Transverse colon (tissue), 4 donors: ENCODE results near the gene TMEM266.

Experiments
- CTCF ChIP-seq, 5 experiments: fragments of 200-600 bp in 3 of 5; fragments of 450-650 bp in 2 of 5; sonication (generic) in 3 of 5; IDR thresholded peaks; 1 replicate in 2 of 5; 2 replicates in 3 of 5; pipeline ENCODE4 v1.5.1; 2016 to 2017; ENCODE audit warnings: antibody characterized with exemption in 5 of 5, inconsistent platforms in 3 of 5, mild to moderate bottlenecking in 2 of 5, moderate library complexity in 1 of 5
- POLR2AphosphoS5 ChIP-seq, 3 donors: sonication (generic); formaldehyde crosslinking; IDR thresholded peaks; one replicate each; pipeline ENCODE4 v1.6.1; 2016; ENCODE audit warnings: antibody characterized with exemption in 3 of 3

DNA sequence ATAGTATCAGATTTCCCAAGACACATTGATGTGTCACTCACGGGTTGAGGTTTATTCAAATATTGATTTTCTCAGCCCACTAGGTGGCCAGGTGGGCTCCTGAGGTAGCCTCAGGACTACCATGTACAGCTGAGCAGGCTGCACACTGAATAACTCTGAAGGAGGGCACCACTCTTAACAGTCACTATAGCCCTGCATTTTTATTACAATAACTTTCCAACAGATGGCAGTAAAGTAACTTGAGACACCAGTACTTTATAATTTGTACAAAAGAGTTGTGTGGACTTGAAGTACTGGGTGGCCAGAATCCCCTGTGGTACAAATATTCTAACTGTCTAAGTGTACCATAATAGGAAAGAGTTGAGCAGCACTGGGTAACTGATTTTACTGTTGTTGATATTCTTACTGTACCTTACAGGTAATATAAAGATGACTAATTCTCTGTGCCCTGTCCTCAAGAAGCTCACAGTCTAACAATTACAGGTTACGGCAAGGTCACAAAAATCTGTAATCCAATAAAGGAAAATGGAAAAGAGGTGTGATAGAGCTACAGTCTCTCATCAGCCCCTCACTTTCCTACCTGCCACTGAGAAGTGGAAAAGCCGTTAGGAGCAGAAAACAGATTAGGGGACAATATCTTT is 175.5 kb downstream of the TMEM266 start:
- TF ChIP-seq POLR2AphosphoS5 (IDR thresholded peaks at IDR 0.05) (no peak), CTCF (IDR thresholded peaks at IDR 0.05) (peak in 4 of 5 experiments; percentile 27 to 42 (median 40))
